SKM-1 treated with dmso at 0.1 percent for 144 hours (cell line): ENCODE measurements around the gene DOP1B.

Experiments used
- DNase-seq: peaks from one replicate; lab custom pipeline; 2025; ENCODE audit not compliant: unreplicated experiment; lab: John Stamatoyannopoulos, UW

Gene DOP1B

GRCh38 chr21:36202726-36203602 lies 46.3 kb downstream of the DOP1B start:
- no peak for DNase-seq

GRCh38 chr21:36203603-36203889 lies 46.9 kb downstream of the DOP1B start:
- no peak for DNase-seq

GRCh38 chr21:36204980-36205379 lies 48.4 kb downstream of the DOP1B start:
- no peak for DNase-seq

DNA sequence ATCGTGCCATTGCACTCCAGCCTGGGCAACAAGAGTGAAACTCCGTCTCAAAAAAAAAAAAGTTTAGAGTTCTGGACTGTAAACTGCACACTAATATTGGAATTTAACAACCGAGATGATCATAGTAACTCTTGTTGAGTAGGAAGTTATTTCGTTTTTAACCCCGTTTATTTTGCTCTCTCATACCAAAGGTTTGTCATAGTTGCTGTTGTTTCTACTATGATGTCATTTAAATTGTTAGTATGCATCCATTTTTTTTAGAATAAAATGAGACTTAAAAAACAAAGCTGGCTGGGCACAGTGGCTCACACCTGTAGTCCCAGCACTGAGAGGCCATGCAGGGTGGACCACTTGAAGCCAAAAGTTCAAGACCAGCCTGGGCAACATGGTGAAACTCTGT lies 49.3 kb downstream of the DOP1B start:
- DNase-seq = no peak
